Endothelial cell (in vitro differentiated cells): Measurements from ENCODE around the gene ADAMTS4. TPM values are rescaled to one million over a fixed set of nuclear protein-coding genes. Genes with fewer than 3 reads are reported as not detected.

Experiments used
- DNase-seq: peaks from one replicate; pipeline ENCODE4 v3.0.0; 2021; ENCODE audit warnings: low spot score
- H3K27ac Mint-ChIP-seq: one replicate; pipeline ENCODE4 v1.8.0; 2021; ENCODE audit warnings: mixed read lengths, inconsistent platforms; ENCODE audit not compliant: unreplicated experiment
- H3K27me3 Mint-ChIP-seq: one replicate; pipeline ENCODE4 v1.8.0; 2021; ENCODE audit warnings: mild to moderate bottlenecking, moderate library complexity, mixed read lengths, inconsistent platforms; ENCODE audit not compliant: unreplicated experiment
- H3K36me3 Mint-ChIP-seq: one replicate; pipeline ENCODE4 v1.8.0; 2021; ENCODE audit warnings: mild to moderate bottlenecking, low read depth, mixed read lengths, inconsistent platforms; ENCODE audit not compliant: unreplicated experiment
- H3K4me1 Mint-ChIP-seq: one replicate; pipeline ENCODE4 v1.8.0; 2021; ENCODE audit warnings: mild to moderate bottlenecking, mixed read lengths, inconsistent platforms; ENCODE audit not compliant: unreplicated experiment
- H3K4me3 Mint-ChIP-seq: one replicate; pipeline ENCODE4 v1.8.0; 2021; ENCODE audit warnings: mild to moderate bottlenecking, mixed read lengths, inconsistent platforms; ENCODE audit not compliant: unreplicated experiment
- H3K9me3 Mint-ChIP-seq: one replicate; pipeline ENCODE4 v1.8.0; 2021; ENCODE audit warnings: mixed read lengths, inconsistent platforms; ENCODE audit not compliant: unreplicated experiment
- total RNA-seq: library from RNA; stranded (reverse); fragmentation: NEBNext Ultra II Directional; extraction: Animal tissue kit (Norgen Biotek cat#: 25700); gene quantifications from one replicate; pipeline ENCODE4 v1.2.1, GENCODE V29; 2021; ENCODE audit not compliant: unreplicated experiment
- TF ChIP-seq, protein P1 (sequence below): fragments of 200-600 bp; sonication (generic); IDR thresholded peaks from one replicate; pipeline ENCODE4 v1.5.0; 2021; ENCODE audit warnings: antibody characterized with exemption; ENCODE audit not compliant: unreplicated experiment

The ADAMTS4 gene
- total RNA-seq, 1 donor from 2014 or later, result 56.8 TPM

DNA sequence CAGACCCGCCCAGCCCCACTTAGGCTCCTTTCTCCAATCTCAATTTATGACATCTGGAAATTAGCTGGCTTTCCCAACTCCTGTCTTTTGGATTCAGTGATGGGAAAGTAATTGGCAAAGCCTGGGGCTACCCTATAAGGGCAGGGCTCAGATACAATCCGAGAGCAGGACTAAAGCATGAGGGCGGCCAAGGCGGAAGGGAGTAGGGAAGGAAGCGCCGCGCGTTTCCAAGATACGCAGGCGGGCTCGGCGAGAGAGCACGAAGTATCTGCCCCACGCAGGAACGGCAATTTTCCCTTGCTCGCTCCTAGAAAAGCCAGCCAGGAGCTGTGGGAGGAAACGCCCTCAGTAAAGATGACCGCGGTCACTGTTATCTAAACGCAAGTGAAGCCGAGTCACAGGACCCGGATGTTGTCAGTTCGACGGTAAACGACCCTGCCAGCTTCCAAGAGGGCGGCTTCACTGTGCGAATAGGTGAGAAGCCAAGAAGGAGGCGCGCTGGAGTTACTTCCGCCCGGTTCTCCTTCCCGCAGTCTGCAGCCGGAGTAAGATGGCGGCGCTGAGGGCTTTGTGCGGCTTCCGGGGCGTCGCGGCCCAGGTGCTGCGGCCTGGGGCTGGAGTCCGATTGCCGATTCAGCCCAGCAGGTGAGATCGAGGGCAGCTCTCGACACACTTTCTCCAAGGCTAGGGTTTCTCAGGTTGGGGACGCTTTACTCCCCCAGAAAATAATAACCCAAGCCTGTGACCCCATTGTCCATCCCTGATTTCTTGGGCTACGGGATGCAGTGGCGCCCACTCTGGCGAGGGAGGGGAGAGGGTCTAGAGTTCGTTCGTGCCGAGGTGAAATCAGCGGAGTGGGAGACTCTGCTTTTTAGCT lies 3.2 kb upstream of the ADAMTS4 start, which contains the start of gene NDUFS2:
TSS of gene NDUFS2 (plus strand) at position 532 of the 877 bp plus-strand sequence. CDS start at position 551, 19 bp downstream.
- peak within 1 kb of the TSS; percentile 94 for H3K4me3 Mint-ChIP-seq
- H3K27me3 Mint-ChIP-seq, result peaks cover 6% of the 10 kb centered on the region
- peaks cover 62% of the 10 kb centered on the region for H3K4me1 Mint-ChIP-seq
- TF ChIP-seq, protein P1, sequence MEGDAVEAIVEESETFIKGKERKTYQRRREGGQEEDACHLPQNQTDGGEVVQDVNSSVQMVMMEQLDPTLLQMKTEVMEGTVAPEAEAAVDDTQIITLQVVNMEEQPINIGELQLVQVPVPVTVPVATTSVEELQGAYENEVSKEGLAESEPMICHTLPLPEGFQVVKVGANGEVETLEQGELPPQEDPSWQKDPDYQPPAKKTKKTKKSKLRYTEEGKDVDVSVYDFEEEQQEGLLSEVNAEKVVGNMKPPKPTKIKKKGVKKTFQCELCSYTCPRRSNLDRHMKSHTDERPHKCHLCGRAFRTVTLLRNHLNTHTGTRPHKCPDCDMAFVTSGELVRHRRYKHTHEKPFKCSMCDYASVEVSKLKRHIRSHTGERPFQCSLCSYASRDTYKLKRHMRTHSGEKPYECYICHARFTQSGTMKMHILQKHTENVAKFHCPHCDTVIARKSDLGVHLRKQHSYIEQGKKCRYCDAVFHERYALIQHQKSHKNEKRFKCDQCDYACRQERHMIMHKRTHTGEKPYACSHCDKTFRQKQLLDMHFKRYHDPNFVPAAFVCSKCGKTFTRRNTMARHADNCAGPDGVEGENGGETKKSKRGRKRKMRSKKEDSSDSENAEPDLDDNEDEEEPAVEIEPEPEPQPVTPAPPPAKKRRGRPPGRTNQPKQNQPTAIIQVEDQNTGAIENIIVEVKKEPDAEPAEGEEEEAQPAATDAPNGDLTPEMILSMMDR, result no peak
- no peaks in the 10 kb centered on the region for H3K9me3 Mint-ChIP-seq
- H3K36me3 Mint-ChIP-seq, result peaks cover 16% of the 10 kb centered on the region
- peak within 1 kb of the TSS; percentile 98 for H3K27ac Mint-ChIP-seq
- DNase-seq, result peak; percentile 89

DNA sequence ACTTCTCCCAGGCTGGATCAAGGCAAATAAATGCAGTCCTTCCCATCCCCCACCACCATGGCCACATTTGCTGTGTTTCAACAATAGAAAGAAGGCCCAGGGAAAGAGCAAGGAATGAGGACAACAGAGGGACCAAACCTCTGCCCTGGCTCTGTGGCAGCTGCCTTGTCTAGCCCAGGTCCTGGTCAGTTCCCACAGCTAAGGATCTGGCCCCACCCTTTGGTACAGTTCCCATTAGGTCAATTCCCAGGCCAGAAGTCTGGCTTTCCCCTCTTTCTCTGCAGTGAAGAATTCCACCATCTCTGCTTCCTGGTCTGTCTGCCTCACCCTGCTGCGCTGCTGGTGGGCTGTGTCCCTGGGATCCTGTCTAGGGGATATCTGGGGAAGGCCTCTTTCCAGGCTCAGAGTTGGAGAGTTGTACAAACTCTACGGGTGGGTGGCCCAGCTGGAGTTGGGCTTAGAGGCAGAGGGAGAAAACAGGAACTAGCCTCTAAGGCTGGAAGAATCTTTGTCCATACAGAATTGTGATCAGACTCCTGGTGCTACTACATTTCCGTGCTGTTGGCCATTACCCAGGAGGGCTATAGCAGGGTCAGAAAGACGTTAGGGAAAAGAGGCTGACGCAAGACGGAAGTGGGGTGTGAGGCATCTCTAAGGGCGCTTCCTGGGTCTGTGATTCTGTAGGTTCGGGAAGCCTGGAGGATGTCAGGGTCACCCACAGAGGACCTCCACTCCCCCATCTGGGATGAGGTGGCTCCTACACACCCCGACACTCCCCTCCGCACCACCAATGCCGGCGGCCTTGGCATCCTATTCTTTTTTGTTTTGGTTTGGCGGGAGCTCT lies 2.4 kb upstream of the ADAMTS4 start:
- Mint-ChIP-seq H3K36me3 (peaks cover 11% of the 10 kb centered on the region), H3K4me1 (peaks cover 71% of the 10 kb centered on the region)
- DNase-seq, result peak; percentile 34

DNA sequence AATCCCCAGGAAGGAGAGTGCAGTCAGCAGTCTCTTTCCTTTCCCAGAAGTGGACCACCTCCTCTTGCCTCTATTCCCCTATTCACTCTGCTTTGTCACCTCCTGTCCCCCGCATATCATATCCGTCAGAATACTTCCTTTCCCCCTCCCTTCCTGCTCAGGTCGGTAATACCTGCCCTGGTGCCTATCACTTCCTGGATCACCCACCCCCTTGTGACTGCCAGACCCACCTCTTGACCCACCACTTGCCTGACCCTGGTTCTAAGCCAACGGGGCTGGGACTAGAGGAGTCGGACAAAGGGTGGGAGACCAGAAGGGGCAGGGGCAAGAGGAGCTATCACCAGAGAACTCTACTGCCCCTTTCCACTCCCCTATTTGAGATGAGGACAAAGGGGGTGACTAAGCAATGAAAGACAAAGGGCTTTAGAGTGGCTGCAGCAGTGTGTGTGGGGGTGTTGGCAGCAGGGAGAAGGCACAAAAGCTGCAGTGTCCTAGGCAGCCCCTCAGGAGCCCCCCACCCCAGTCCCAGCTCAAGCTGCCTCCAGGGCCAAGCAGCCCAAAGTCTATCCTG lies 1.7 kb upstream of the ADAMTS4 start:
- peaks cover 13% of the 10 kb centered on the region for H3K36me3 Mint-ChIP-seq
- TF ChIP-seq, protein P1, result no peak
- H3K9me3 Mint-ChIP-seq, result no peaks in the 10 kb centered on the region
- H3K27ac Mint-ChIP-seq, result peak overlapping the region; percentile 98
- peak overlapping the region; percentile 43 for H3K4me3 Mint-ChIP-seq
- H3K27me3 Mint-ChIP-seq, result peaks cover 9% of the 10 kb centered on the region
- no peak for DNase-seq
- peaks cover 78% of the 10 kb centered on the region for H3K4me1 Mint-ChIP-seq

More for the DNA sequence above, 2.4 kb upstream of the ADAMTS4 start:
- Mint-ChIP-seq H3K9me3 (no peaks in the 10 kb centered on the region), H3K4me3 (no peak overlapping the region), H3K27ac (peak overlapping the region; percentile 98), H3K27me3 (peaks cover 7% of the 10 kb centered on the region)
- TF ChIP-seq, protein P1, result no peak

DNA sequence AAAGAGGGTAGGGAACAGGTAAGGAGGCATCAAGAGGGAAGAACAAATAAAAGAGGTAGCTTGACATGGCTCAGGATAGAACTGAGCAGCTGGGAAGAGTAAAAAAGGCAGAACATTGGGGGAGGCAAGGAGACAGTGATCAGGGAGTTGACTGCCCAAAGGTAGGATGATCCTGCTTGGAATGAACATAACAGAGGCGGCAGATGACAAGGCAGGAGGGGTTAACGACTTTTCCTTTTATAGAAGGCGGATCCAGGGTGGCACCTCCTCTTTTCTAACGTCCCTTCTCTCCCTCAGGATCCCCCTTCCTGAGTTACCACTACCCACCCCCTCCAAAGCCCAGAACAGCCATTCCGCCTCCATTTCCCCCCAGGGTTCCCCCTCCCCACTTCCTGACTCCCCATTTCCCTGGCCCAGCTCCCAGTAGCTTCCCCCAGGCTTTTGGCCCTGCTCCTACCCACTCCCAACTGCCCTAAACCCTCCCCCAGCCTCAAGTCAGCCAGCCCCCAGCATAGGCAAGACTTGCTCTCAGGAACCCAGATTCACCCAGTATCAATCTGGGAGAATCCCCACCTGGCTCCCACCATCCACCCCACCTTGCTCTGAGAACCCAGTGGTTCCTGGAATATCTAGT lies 769 bp upstream of the ADAMTS4 start:
- Mint-ChIP-seq H3K4me1 (peaks cover 81% of the 10 kb centered on the region), H3K36me3 (peaks cover 16% of the 10 kb centered on the region), H3K27me3 (peaks cover 13% of the 10 kb centered on the region), H3K27ac (peak overlapping the region; percentile 98), H3K4me3 (peak overlapping the region; percentile 61), H3K9me3 (no peaks in the 10 kb centered on the region)
- no peak for DNase-seq
- TF ChIP-seq, protein P1, result no peak
